GM19238 (cell line): ENCODE measurements around the gene PTPN14.

Experiments
- DNase-seq: peaks from one replicate; pipeline ENCODE4 v3.0.0; 2011; ENCODE audit warnings: low spot score; ENCODE audit not compliant: insufficient read length

PTPN14 gene

DNA sequence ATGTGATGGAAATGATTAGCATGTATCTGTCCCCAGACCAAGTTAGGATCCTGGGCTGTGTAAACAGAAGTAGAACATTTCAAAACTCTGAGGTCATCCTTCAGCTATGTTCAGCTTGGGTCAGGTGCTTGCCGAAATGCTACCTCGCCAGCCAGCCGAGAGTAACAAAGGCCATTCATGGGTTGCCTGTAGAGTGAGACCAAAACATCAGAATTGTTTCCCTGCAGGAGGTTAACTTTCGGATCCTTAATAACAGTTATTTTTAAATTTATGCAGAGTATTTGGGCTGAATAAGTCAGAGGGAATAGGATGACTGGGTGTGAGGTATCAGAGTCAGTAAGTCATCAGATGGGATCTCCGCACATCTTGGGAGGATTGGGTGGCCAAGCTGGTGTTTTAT is 234.8 kb downstream of the PTPN14 start:
- DNase-seq, result no peak

DNA sequence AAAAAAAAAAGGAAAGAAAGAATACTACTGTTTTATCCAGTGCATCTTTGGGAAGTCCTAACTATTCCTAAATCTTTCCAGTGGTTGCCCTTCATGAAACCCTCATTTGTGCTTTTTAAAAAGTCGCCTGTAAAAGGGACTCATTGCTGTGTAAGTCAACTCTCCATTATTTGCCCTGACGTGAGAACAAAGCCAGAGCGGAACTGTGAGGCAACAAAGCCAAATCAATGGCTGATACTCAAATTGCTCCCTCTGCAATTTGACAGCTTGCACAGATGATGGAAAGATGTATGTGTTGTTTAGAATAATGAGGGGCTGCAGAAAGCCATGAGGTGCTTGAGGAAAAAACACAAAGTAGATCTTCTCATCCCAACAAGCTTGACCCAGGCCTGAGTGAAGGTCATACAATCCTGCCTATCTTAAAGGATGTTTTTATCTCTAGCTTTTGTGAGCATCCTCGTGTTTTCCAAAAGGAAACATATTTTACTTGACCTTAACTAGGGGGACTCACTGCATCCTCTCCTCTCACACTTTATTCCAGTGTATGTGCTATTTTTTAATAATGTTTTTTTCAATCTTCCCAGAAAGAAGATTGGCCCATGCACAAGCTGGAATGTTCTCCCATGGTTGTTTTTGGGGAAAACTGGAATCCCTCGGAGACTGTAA is 237.1 kb downstream of the PTPN14 start:
- no peak for DNase-seq

GRCh38 chr1:214312530-214313051 is 238.8 kb downstream of the PTPN14 start:
- no peak for DNase-seq

DNA sequence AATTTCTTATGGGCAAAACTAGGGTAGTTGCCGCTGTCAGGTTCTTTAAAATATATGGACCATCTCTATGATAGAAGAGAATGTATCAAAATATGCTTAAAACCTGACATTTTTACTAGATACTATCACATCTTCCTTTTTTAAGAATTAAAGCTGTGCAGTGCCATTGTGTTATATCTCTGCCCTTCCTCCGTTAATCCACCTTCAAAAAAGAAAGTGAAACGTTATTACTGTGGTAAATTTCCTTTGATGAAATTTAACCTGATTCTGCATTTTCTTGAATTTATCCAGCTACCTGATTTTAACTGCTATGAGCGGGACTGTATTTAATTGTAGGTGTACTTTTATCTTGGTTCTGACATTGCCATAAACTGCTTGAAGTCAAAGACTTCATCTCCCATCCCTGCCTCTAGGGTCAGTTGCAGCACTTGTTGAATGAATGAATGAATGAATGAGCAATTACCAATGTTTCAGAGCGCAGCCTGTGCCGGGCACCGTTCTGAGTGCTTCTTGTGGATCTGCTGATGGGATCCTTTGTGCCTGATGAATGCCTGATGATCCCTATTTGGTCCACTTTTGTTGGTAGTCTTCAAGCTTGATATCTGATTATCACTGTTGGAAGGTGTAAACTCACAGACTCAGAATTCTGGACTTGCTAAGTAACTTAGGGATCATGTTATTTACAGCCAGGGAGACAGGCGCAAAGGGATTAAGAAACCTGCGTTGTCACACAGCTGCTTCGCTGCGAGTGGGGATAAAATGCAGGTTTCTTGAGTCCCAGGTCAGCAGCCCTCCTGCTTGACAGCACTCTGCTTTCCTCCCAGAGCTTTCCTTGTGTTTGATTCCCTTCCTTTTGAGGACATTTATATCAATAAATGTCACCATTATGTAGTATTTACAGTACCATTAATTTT is 240.4 kb downstream of the PTPN14 start:
- no peak for DNase-seq

GRCh38 chr1:214310010-214310409 is 241.4 kb downstream of the PTPN14 start:
- DNase-seq, result no peak

- DNase-seq, result no peak
Measured at GRCh38 chr1:214306269-214306668, 245.1 kb downstream of the PTPN14 start.

DNA sequence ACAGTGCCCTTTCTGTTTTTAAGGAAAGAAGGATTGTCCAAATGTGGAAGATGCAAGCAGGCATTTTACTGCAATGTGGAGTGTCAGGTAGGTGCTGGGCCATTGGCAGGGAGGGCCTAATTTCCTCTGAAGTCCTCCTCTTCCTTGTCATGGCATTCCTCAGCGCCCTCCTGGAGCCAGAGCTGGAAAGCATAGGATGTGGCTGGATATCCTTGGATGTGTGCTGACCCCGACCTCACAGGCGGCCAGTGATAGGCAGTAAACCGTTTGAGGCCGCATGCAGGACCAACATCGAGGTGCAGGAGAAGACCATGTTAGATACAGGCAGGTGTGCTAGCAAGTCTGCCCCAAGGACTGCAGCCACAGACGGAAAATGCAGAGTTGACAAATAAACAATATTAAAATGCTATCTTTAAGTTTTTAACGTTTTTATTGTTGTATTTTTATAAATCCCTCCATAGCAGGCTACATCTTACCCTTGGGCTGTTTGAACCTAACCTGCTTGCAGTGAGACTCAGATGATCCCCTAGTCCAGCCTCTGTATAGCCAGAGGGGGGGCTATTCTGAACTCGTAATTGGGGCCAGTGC is 246.1 kb downstream of the PTPN14 start:
- DNase-seq, result no peak

GRCh38 chr1:214303141-214303930 is 248.1 kb downstream of the PTPN14 start:
- DNase-seq, result no peak

DNA sequence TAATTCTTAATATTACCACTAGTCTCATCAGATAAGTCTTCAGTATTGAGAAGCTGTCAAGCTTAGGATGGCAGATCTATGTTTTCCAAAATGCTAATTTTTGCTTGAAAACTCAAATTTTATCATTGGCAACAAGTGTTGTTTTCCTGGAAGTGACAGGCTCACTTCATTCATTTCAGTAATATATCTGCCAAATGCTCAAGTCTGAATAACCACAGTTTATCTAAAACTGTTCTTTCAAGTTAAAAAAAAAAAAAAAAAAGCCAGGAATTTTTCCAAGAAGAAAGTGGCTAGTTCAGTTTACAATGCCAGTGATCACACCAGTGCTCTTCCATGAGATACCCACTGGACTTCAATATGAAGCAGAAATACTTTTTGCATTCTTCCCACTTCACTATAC is 249.9 kb downstream of the PTPN14 start:
- DNase-seq, result no peak

- no peak for DNase-seq
Measured at GRCh38 chr1:214300149-214300780, 251.1 kb downstream of the PTPN14 start.
